Stimulated activated CD4-positive, alpha-beta T cell treated with anti-CD3 and anti-CD28 coated beads, Interleukin-2, amount 100 ng/mL, for 24 hours (primary cell): ENCODE data around the gene CIB4.
"Not testable (repeated sequence)": the region's sequence is repeated elsewhere in the genome, so short reads cannot be mapped to it uniquely, and the experiment has no call there.

ENCODE experiments used
- DNase-seq, 2 donors: peaks; one replicate each; pipeline ENCODE4 v3.0.0-alpha.2; 2020

Gene CIB4

GRCh38 chr2:26665296-26665695, 24.1 kb upstream of the CIB4 start:
- DNase-seq: not testable (repeated sequence)

GRCh38 chr2:26660363-26660962, 19.3 kb upstream of the CIB4 start:
- no peak for DNase-seq

DNA sequence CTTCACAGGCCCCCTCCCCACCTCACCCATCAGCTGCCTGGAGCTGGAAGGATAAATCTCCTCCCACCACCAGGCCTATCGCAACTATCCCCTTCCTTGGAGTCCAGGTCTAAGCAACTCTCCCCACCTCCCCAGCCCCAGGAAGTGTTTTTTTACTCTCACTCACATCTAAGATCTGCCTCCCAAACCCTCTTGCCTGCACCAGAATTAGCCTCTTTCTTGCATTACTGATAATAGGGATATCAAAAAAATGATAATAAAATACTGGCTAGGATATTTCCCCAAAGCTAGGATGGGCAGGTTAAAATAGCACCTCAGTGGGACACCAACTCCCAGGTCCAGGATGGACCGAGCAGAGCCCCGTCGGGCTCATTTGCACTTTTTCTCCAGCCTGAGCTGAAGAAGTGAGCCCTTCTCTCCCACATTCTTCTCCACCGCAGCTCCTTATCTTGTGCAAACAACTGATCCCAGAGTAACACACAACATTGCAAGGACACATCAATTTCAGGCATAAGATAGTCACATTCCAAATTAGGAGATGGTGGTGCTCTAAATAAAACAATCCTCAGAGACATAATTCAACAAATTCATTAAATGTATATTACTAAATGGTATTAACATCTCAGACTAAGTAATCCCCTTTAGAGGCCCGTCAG, 17.7 kb upstream of the CIB4 start:
- DNase-seq: no peak

DNA sequence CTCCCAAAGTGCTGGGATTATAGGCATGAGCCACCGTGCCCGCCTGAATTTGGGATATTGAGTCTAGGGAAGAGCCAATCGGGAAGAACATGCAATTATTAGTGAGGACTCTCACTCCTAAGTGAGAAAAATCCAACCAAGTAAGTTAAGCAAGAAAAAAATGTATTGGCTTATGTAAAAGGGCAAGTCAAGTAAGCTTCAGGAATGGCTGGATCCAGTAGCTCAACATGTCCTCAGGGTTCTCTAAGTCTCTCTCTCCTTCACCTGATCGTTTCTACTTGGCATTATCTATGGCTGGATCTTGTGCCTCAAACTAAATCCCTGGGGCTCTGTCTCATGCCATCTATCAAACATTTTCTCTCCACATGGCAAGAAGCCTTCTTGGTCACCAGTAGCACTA, 16.1 kb upstream of the CIB4 start:
- DNase-seq: no peak

DNA sequence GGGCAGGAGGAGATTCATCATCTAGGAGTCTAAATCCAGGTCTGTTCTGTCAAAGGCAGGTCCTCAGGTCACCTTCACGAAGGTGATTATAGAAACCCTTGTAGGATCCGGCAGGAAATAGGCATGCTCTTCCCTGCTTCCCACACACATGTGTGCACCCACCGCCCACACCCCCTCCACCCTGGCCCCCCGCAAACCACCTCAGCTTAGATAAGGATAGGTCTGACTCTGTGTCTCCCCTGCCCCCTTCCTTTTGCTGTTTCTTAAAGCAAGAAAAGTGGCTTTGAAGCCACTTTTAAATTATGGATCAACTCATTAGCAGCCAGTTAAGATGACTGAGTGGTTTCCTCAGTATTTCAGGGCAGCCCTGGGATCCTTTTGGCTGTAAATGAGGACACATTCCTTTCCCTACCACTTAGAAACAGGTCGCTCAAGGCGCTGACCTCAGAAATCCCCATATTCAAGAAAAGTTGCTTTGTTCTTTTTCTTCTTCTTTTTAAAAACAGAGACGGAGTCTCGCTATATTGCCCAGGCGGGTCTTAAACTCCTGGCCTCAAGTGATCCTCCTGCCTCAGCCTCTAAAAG, 14.5 kb upstream of the CIB4 start:
- no peak for DNase-seq

GRCh38 chr2:26655120-26655519, 14.0 kb upstream of the CIB4 start:
- DNase-seq: not testable (repeated sequence)

- no peak for DNase-seq
Observed at GRCh38 chr2:26654061-26654340, 12.8 kb upstream of the CIB4 start.

GRCh38 chr2:26653207-26654060, 12.3 kb upstream of the CIB4 start:
- no peak for DNase-seq

GRCh38 chr2:26652361-26653041, 11.3 kb upstream of the CIB4 start:
- no peak for DNase-seq

DNA sequence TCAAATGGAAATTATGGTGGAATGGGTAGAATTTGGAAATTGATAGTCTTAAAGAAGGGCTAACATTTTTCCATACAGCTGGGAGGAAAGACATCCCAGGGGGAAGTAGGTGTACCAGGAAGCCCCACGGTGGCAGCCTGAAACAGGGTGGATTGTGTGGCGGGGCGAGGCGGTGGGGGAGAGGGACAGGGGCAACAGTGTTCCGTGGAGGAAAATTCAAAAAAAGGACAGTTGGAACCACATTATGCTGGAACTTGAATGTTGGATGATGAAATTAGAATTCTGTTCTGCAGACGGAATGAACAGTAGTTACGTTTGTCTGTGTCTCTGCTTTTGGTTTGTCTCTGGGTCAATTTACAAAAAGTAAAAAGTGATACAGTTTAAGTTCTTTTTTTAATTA, 10.6 kb upstream of the CIB4 start:
- DNase-seq: no peak

- DNase-seq: no peak
Observed at GRCh38 chr2:26651470-26651771, 10.3 kb upstream of the CIB4 start.

- no peak for DNase-seq
Observed at GRCh38 chr2:26650713-26651469, 9.7 kb upstream of the CIB4 start.

- DNase-seq: no peak
Observed at GRCh38 chr2:26649992-26650712, 9.0 kb upstream of the CIB4 start.

GRCh38 chr2:26649322-26649721, 8.2 kb upstream of the CIB4 start:
- DNase-seq: no peak

DNA sequence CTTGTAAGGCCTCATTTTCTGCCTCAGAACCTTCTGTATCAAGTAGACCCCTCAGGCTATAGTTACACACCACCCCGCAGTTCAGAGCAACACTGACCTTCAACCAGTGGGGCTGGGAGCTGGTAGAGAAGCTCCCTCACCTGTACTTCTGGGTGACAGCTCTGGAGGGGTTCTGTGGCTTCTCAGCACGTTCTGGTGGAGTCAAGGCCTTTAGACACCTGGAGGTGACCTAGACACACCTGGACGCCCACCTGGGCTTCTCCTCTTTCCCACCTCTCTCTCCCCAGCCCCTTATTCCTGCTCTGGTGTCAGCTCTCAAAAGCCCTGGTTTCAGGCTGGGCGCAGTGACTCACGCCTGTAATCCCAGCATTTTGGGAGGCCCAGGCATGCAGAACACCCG, 7.3 kb upstream of the CIB4 start:
- DNase-seq: no peak

- DNase-seq: no peak
Observed at GRCh38 chr2:26647981-26648380, 6.8 kb upstream of the CIB4 start.

DNA sequence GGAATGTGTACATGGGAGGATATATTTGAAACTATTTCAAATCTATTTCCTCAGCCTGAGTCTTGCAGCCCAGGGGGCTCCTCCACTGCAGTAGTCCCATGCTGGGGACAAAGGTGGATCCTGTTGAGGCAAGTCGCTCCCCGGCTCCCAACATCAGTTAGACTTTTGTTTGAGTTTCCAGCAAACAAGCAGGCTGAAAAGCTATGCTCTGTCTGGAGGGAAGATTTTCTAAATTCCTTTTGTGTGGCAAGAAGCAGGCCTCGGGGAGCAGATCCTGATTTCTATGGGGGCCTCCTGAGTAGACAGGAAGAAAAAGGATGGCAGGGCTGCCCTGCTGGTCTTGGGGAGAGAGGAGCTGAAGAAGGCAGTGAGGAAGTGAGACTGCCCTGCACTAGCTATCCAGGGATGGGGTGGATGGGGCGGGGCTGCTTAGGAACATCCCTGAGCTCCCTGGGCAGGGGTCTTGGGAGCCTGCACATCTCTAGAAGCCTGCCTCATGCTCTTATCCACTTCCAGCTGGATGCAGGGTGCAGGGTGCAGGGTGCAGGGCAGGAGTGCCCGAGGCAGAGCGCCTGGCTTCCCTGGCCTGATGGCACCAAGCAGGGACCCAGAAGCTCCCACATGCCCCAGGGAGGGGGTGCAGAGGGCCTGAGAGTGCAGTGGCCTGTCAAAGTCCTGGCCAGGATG, 6.0 kb upstream of the CIB4 start:
- DNase-seq: no peak

DNA sequence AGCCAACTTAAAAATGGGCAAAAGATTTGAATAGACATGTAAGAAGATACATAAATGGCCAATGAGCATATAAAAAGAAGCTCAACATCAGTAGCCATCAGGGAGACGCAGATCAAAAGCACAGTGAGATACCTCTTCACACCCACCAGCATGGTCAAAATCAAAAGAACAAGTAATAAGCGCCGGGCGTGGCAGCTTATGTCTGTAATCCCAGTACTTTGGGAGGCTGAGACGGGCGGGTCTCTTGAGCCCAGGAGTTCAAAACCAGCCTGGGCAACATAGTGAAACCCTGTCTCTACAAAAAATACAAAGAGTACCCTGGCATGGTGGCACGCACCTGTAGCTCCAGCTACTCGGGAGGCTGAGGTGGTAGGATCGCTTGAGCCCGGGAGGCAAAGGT, 4.6 kb upstream of the CIB4 start:
- no peak for DNase-seq

- no peak for DNase-seq
Observed at GRCh38 chr2:26644188-26644835, 3.1 kb upstream of the CIB4 start.

- DNase-seq: no peak
Observed at GRCh38 chr2:26642429-26642828, 1.3 kb upstream of the CIB4 start.

DNA sequence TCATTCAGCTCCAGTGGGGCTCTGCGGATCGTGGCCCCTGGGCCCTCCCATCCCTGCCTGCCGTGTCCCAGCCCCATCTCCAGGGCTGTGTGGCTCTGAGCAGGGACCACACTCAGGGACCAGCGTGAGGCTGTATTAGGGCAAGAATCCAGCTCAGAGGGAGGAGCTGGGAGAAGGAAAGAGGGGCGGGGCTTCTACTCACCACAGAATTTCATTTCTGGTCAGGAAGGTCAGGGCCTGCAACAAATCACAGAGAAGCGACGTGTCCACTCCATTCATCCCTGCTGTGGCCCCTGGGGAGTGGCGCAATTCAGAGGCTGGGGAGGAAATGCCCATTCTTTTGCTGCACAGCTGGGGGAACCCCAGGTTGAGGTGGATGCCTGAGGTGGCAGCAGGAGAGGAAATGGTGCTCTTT, 828 bp downstream of the CIB4 start:
- DNase-seq: no peak
